Body of pancreas (tissue), 4 donors: ENCODE data around the gene FBXO9. TPM values are rescaled to one million over a fixed set of nuclear protein-coding genes. Genes with fewer than 3 reads are reported as not detected.

Source experiments
- ATAC-seq: fragments of 150-250 bp; one replicate; pipeline ENCODE4 v1.9.1; 2016
- DNase-seq, 4 donors: peaks; one replicate each; pipeline ENCODE4 v3.0.0-alpha.2; 2019
- H3K27ac ChIP-seq, 4 donors: fragments of 200-600 bp; sonication (generic); 1 replicate in 3 of 4; 2 replicates in 1 of 4; pipeline versions ENCODE4 v1.5.1 to v1.6.1; 2016 to 2019; ENCODE audit warnings: mild to moderate bottlenecking in 1 of 4, mixed read lengths in 1 of 4, moderate library complexity in 1 of 4
- H3K27me3 ChIP-seq, 2 donors: fragments of 200-600 bp; sonication (generic); one replicate each; pipeline ENCODE4 v1.6.0; 2016; ENCODE audit warnings: mild to moderate bottlenecking in 1 of 2
- H3K36me3 ChIP-seq, 2 donors: fragments of 200-600 bp; sonication (generic); replicated peaks in 1 of 2; 2 replicates each; pipeline ENCODE4 v1.5.1; 2016; ENCODE audit warnings: low read depth in 2 of 2; ENCODE audit not compliant: insufficient read depth in 1 of 2
- H3K4me1 ChIP-seq: fragments of 200-600 bp; sonication (generic); one replicate; pipeline ENCODE4 v1.6.0; 2016
- H3K4me3 ChIP-seq, 2 donors: fragments of 200-600 bp; sonication (generic); 1 replicate in 1 of 2; 2 replicates in 1 of 2; pipeline ENCODE4 v1.5.1; 2016 to 2019
- H3K9me3 ChIP-seq, 3 donors: fragments of 200-600 bp; sonication (generic); 1 replicate in 2 of 3; 2 replicates in 1 of 3; pipeline ENCODE4 v1.5.1; 2016
- POLR2A ChIP-seq, 3 donors: fragments of 450-650 bp; IDR thresholded peaks; one replicate each; pipeline ENCODE4 v1.6.1; 2016; ENCODE audit warnings: antibody characterized with exemption in 3 of 3, mild to moderate bottlenecking in 2 of 3
- WGBS, 2 donors: methylation state at CpG; one replicate each; pipeline ENCODE4 v1.1.5; 2017; 5-methylcytosine and 5-hydroxymethylcytosine counted together
- intact Hi-C: fragments of 100-400 bp; cut with DNase I; formaldehyde crosslinking; loops from one replicate; pipeline ENCODE4 v1.15.1; 2023
- total RNA-seq, 2 donors: library from RNA; depleted of rRNA; stranded (reverse); fragments of >200 nt; gene quantifications; one replicate each; pipeline ENCODE4 v1.1.0, GENCODE V29; 2016
- TF ChIP-seq, protein P1 (sequence below), 7 experiments: fragments of 450-650 bp in 4 of 7; fragments of 200-600 bp in 3 of 7; sonication (generic) in 3 of 7; IDR thresholded peaks; one replicate each; pipeline ENCODE4 v1.5.1; 2016 to 2019; ENCODE audit warnings: antibody characterized with exemption in 7 of 7

The FBXO9 gene
- total RNA-seq, 2 donors from 2014 or later = 53.7 to 69.0 TPM

DNA sequence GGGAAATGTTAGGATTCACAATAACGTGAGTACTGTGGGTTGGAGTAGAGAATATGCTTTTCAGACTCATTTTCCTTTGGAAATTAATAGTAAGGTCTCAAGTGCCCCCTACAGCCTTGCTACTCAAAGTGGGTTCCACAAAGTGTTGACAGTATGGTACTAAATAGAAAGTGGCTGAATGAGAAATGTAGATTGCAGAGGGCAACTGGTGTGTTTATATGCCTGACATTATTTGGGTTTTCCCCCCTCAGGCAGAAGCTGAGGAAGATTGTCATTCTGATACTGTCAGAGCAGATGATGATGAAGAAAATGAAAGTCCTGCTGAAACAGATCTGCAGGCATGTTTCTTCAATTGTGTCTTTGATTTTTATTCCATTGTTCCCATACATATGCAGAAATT, 5.6 kb downstream of the FBXO9 start:
- no peak for ATAC-seq
- DNase-seq = no peak
- H3K27me3 ChIP-seq = no peaks in the 10 kb centered on the region
- H3K4me3 ChIP-seq = no peak overlapping the region
- H3K9me3 ChIP-seq = no peaks in the 10 kb centered on the region
- intact Hi-C loops = no loop called here
- H3K27ac ChIP-seq = no peak overlapping the region
- TF ChIP-seq, protein P1, sequence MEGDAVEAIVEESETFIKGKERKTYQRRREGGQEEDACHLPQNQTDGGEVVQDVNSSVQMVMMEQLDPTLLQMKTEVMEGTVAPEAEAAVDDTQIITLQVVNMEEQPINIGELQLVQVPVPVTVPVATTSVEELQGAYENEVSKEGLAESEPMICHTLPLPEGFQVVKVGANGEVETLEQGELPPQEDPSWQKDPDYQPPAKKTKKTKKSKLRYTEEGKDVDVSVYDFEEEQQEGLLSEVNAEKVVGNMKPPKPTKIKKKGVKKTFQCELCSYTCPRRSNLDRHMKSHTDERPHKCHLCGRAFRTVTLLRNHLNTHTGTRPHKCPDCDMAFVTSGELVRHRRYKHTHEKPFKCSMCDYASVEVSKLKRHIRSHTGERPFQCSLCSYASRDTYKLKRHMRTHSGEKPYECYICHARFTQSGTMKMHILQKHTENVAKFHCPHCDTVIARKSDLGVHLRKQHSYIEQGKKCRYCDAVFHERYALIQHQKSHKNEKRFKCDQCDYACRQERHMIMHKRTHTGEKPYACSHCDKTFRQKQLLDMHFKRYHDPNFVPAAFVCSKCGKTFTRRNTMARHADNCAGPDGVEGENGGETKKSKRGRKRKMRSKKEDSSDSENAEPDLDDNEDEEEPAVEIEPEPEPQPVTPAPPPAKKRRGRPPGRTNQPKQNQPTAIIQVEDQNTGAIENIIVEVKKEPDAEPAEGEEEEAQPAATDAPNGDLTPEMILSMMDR (IDR thresholded peaks at IDR 0.05) = no peak
- no peak for TF ChIP-seq POLR2A (IDR thresholded peaks at IDR 0.05)
- H3K36me3 ChIP-seq = peaks cover 11 to 14% of the 10 kb centered on the region in 2 donors
- WGBS, 2 donors = 64 to 65% methylated on average over 1 of the region's 1 CpG
- peaks cover 30% of the 10 kb centered on the region for H3K4me1 ChIP-seq

DNA sequence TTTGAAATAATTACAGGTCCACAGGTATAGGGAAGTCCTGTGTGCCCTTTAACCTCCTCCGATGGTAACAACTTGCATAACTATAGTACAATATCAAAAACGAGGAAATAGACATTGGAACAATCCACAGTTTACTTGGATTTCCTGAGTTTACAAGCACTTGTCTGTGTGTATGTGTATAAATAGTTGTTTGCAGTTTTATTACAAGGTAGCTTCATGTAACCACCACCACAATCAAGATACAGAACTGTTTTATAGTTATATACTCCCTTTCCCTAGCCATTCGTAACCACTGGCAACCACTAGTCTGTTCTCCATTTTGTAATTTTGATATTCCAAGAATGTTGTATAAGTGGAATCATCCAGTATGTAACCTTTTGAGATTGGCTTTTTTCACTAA, 9.1 kb downstream of the FBXO9 start:
- Histone ChIP-seq H3K27ac (no peak overlapping the region), H3K4me1 (peaks cover 3% of the 10 kb centered on the region), H3K9me3 (no peaks in the 10 kb centered on the region), H3K36me3 (peaks cover 18 to 21% of the 10 kb centered on the region in 2 donors), H3K4me3 (no peak overlapping the region), H3K27me3 (no peaks in the 10 kb centered on the region)
- no peak for TF ChIP-seq POLR2A (IDR thresholded peaks at IDR 0.05)
- TF ChIP-seq, protein P1 (IDR thresholded peaks at IDR 0.05) = no peak
- whole genome bisulfite sequencing, 2 donors = 86 to 88% methylated on average over 3 of the region's 3 CpGs
- DNase-seq (no peak), ATAC-seq (no peak)
- intact Hi-C loops = no loop called here

DNA sequence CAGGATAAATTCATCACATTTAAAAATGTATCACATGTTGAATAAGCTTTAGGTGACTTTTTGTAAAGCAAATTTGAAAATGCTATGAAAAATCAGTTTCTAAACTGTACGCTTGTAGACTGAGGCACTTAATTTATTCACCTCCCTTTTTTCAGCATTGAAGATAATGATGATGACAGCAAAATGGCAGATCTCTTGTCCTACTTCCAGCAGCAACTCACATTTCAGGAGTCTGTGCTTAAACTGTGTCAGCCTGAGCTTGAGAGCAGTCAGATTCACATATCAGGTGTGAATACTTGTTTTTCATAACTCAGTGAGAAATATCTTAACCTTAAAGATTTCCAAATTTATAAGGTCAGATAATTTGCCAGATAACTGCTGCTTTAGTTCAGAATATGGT, 15.6 kb downstream of the FBXO9 start:
- H3K27me3 ChIP-seq = no peaks in the 10 kb centered on the region
- H3K27ac ChIP-seq = no peak overlapping the region
- peaks cover 19 to 30% of the 10 kb centered on the region in 2 donors for H3K36me3 ChIP-seq
- H3K4me3 ChIP-seq = no peak overlapping the region
- DNase-seq (no peak), ATAC-seq (no peak)
- 96 to 97% methylated on average over 1 of the region's 1 CpG for WGBS, 2 donors
- no peaks in the 10 kb centered on the region for H3K4me1 ChIP-seq
- H3K9me3 ChIP-seq = no peaks in the 10 kb centered on the region
- intact Hi-C loops = no loop called here
- TF ChIP-seq POLR2A (IDR thresholded peaks at IDR 0.05) = no peak

DNA sequence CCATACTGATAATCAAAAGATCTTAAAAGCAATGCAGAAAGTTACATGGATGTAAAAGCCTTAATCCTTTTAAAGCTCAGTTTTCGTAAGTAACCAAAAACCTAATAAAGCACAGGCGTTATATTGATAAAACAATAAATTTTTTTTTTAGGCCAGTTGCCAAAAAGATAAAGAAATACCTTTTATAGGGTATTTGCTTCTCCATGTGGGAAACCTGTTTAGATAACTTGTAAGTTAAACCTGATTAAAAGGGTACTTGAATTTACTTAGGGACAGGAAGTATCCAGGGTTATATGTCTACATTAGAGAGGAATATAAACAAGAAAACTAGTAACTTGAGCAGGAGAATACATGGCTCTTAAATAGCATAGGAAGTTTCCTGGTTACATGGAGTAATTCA, 21.1 kb downstream of the FBXO9 start:
- WGBS, 2 donors = 7 to 54% methylated on average over 2 of the region's 2 CpGs
- intact Hi-C loops = no loop called here

GRCh38 chr6:53089948-53090347, 24.7 kb downstream of the FBXO9 start:
- peaks cover 8 to 26% of the 10 kb centered on the region in 2 donors for H3K36me3 ChIP-seq
- intact Hi-C loops = no loop called here

More for the DNA sequence above, 21.1 kb downstream of the FBXO9 start:
- DNase-seq = no peak
- Histone ChIP-seq H3K27ac (no peak overlapping the region), H3K27me3 (no peaks in the 10 kb centered on the region), H3K36me3 (peaks cover 12 to 20% of the 10 kb centered on the region in 2 donors), H3K4me3 (no peak overlapping the region), H3K9me3 (no peaks in the 10 kb centered on the region), H3K4me1 (no peaks in the 10 kb centered on the region)
- no peak for ATAC-seq
- TF ChIP-seq, protein P1 (IDR thresholded peaks at IDR 0.05) = no peak
- no peak for TF ChIP-seq POLR2A (IDR thresholded peaks at IDR 0.05)

More at GRCh38 chr6:53089948-53090347, 24.7 kb downstream of the FBXO9 start:
- no peak for DNase-seq
- no peak overlapping the region for H3K27ac ChIP-seq
- H3K4me3 ChIP-seq = no peak overlapping the region
- ATAC-seq = no peak
- no peaks in the 10 kb centered on the region for H3K27me3 ChIP-seq
- TF ChIP-seq, protein P1 (IDR thresholded peaks at IDR 0.05) = no peak
- no peak for TF ChIP-seq POLR2A (IDR thresholded peaks at IDR 0.05)
- H3K9me3 ChIP-seq = no peaks in the 10 kb centered on the region
- no peaks in the 10 kb centered on the region for H3K4me1 ChIP-seq
